Left renal cortex interstitium (tissue), 4 donors: ENCODE data around the gene ABR. TPM values are rescaled to one million over a fixed set of nuclear protein-coding genes. Genes with fewer than 3 reads are reported as not detected.
"Not testable (repeated sequence)": the region's sequence is repeated elsewhere in the genome, so short reads cannot be mapped to it uniquely, and the experiment has no call there.

Experiments
- DNase-seq, 4 donors: peaks; one replicate each; pipeline ENCODE4 v3.0.0-alpha.2; 2013; ENCODE audit warnings: low read depth in 4 of 4, low spot score in 2 of 4, missing footprints in 1 of 4
- polyA plus RNA-seq, 4 donors: library from polyadenylated mRNA; unstranded; fragments of 120-200 nt; gene quantifications; one replicate each; pipeline ENCODE4 v1.2.1, GENCODE V29; 2013; ENCODE audit not compliant: insufficient read length in 4 of 4

The ABR gene
- polyA plus RNA-seq, 4 donors = 45.4 to 63.7 (median 53.3) TPM

DNA sequence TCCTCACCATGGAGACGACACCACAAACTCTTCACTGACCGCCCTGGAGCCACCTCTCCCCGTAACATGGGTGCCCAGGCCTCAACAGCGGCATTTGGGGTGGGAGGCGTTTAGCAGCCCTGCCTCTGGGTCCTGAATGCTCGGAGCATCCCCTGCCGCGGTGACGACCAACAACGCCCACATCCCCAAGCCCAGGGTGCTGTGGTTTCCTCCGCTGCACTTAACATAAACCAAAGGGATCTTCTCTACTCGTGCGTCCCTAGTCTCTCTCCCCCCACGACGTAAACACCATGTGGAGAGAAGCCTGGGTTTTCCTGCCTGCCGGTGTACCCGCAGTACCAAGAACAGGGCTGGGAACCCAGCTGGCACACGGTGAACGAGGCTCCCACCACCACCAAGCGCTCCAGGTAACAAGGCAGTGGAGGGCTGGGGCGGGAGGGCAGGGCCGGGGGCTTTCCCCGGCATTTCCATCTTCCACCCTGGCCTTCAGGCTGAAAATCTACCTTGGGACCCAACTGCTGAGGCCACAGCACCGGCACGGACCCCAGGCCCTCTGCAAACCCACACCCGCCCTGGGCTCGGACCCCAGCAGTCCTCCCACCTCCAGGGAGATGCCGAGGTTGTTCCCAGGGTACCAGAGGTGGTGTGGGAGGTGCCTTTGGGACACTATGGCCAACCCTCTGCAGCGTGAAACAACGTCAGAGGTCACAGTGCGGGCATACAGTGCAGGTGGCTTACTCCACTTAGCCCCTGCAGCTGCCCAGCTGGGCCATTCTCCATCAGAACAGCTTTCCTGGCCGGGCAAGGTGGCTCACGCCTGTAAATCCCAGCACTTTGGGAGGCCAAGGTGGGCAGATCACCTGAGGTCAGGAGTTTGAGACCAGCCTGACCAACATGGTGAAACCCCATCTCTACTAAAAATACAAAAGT is 128.5 kb downstream of the ABR start:
- no peak for DNase-seq

DNA sequence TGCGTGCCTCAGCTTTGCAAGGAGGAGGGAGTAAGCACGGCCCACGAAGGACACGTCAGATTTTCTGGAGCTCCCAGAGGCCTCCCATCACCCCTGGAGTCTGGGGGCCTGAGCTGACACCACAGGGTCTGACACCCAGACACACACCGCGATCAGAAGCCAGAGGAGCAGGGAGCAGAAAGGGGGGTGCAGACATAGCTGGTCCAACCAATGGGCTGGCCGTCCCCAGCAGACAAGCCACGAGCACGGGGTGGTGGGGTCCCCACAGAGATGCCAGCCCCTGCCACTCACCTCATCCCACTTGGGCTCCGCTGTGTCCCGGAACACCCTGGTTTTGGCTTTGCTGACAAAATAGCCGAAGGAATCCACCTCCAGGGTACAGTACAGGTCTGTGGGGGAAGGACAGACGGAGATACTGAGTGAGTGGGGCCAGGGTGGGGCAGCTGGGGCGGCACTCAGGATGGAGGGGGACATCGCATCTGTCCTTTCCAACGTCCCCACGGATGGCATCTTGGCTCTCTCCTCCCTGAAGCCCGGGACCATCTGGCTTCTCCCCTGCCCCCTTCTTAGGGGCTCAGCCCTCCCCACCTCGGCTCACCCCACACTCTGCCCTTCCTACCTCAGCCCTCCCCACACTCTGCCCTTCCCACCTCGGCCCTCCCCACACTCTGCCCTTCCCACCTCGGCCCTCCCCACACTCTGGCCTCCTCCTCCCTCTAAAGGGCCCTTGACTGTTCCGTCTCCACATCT is 129.4 kb downstream of the ABR start:
- DNase-seq = no peak

DNA sequence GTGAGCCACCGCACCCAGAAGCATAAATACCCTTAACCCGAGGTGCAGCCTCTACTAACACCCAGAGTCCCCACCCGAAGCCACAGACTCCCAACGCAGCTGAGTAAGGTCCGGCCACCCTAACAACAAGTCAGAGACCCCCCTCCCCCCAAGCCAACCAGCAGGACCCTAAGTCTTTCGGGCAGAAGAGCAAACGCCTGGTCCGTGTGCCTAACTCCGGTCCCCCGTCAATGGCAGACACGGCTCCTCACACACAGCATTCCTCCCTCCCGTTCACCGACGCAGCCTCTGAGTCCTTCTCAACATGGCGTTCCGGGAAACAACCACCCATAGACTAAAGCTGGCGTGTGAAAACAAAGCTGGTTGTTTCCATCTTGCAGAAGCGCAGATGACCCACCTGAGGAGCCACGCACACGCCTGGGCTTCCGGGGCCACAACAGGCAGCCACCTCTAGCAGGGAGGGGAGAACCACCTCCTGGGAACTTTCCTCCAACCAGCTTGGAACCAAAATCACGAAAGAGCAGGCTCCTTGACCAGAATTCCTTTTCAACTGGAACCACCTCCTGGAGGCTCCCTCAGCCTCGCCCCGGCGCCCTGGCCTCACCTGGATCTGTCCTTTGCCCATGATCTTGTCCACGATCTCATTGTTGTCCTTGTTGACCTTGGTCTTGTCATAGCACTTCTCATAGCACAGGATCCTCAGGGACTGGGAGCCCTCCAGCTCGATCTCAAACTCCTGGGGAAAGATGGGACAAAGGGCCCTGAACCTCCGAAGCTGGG is 130.1 kb downstream of the ABR start:
- DNase-seq = no peak

DNA sequence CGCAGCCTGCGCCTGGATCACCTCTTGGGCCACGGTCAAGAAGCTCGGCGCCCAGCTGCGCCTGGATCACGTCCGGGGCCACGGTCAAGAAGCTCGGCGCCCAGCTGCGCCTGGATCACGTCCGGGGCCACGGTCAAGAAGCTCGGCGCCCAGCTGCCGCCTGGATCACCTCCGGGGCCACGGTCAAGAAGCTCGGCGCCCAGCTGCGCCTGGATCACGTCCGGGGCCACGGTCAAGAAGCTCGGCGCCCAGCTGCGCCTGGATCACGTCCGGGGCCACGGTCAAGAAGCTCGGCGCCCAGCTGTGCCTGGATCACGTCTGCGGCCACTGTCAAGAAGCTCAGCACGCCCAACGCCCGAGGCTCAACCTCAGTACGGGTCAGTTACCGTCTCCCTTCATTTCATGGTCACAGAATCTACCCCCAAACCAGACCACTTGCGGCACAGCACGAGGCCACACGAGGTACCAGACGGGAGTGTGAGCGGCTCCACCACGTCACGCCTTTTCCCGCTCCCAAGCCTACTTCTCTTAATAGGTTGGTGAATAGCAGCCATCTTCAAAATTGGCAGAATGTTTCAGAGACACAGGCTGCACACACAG is 131.2 kb downstream of the ABR start:
- not testable (repeated sequence) for DNase-seq

DNA sequence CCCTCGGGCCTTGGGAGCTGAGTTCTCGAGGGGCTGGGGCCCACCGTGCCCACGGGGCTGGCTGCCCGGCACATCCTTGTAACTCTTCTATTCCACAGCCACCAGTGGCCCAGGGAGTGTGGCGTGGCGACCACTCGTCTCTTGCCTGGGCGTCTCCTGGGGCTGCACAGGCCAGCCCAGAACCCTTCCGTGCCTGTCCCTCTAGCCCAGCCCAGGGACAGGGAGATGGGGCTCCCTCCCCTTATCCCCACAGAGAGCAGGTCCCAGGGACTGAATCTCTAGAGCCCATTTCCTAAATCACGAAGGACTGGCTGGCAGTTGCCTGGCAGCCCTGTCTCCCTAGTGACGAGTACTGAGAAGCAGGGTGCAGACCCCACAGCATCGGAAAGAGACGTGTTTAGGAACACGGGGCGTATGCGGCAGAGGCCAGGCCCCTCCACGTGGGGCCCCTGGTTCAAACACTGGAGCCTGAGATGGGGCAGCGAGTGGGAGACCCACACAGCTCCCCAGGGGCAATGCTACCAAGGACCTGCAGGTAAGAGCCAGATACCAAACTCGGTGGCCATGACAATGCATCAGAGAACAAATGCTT is 131.8 kb downstream of the ABR start:
- no peak for DNase-seq

DNA sequence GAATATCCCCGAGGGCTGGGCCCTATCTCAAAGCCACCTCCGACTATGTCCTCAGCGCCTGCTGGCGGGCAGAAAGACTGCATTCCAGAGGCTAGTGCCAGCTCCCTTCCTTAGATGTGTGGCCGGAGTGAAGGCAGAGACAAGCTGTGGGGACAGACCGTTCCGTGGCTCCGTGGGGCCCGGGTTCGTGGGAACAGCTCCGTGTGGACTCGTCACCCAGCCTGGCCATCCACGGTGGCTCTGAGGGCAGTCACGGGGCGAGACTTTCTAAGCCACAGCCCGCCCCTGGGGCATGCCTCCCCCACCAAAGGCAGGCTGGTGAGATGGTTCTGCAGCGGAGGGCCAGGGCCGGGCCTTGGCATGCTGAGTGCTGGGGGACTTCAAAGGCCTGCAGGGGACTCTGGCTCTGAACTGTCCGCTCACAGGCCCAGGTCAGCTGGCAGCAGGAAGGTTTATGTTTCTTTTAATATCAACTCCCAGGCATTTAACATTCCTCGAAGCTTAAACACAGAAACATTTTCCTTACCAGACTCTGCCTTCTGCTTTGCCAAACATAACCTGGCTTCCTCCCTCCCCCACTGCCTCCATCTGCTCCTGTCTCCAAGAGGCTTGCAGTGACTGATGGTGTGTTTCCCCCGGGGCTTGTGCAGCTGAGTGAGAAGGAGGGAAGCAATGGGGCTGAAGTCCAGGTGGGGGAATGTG is 132.5 kb downstream of the ABR start:
- no peak for DNase-seq

DNA sequence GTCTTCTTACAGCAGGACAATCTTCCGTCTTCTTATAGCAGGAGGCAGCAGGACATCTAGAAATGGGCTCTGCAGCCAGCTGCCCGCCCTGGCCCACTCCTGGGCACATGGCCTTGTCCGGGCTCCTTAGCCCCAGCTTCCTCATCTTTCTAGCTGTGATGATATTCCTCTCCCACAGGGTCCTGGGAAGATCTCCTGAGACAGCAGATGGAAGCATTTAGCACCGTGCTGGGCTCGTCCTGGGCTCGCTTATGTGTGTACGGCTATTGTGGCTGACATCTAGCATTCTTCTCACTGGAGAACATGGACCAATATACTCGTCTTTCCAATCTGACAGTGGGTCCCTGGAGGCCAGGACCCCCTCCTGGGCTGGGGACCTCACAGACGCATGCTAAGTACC is 134.3 kb downstream of the ABR start:
- DNase-seq = no peak

DNA sequence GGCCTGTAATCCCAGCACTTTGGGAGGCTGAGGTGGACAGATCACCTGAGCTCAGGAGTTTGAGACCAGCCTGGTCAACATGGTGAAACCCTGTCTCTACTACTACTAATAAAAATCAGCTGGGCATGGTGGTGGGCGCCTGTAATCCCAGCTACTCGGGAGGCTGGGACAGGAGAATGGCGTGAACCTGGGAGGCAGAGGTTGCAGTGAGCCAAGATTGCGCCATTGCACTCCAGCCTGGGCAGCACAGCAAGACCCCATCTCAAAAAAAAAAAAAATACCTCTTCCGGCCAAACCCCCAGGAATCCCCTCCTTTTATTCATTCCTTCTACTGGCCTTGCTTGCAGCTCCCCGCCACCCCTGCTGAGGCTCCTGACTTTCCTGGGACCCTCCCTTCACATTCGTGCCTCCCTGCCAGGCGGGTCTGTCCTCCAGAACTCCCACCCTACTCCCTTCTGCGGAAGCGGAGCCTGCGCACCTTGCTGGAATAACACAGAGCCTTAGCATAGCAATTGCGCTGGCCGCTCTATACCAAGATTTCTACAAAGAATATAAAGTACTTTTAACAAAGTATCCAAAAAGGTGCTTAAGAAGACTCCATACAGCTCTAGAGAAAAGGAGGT is 135.3 kb downstream of the ABR start:
- not testable (repeated sequence) for DNase-seq

DNA sequence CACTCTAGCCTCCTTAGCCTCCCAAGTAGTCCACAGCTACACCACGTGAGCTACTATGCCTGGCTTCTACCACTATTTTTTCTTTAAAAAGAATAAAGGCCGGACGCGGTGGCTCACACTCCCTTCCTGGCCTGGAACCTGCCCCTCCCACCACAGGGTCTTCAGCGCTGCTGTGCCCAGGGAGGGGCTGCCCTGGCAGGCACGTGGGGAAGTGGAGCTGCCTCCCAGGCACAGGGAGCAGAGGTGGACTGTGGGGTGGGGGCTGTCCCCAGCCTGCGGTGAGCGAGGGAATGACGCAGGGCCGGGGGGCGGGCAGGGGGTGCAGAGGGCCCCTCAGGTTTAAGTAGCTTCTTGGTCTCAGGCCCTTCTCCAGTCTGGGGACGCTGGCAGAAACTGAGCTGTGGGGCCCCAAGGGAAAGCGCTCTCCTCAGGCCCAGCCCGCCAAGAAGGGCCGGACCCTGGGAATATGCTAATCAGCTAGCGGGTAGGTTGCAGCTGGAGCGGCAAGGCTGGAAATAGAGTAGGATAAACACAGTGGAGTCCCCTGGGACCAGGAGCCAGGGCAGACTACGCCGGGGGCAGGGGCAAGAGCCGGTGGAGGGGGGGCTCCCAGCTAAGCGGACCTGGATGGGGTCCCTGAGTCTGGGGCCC is 136.1 kb downstream of the ABR start:
- DNase-seq = peak in 1 of 4 donors; percentile 50

DNA sequence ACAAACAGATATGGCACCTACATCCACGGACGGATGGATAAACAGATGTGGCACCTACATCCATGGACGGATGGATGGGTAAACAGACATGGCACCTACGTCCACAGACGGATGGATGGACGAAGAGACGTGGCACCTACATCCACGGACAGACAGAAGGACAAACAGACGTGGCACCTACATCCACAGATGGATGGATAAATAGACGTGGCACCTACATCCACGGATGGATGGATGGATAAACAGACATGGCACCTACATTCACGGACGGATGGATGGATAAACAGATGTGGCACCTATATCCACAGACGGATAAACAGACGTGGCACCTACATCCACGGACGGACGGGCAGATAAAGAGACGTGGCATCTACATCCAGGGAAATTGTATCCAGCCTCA is 137.3 kb downstream of the ABR start:
- DNase-seq = no peak

DNA sequence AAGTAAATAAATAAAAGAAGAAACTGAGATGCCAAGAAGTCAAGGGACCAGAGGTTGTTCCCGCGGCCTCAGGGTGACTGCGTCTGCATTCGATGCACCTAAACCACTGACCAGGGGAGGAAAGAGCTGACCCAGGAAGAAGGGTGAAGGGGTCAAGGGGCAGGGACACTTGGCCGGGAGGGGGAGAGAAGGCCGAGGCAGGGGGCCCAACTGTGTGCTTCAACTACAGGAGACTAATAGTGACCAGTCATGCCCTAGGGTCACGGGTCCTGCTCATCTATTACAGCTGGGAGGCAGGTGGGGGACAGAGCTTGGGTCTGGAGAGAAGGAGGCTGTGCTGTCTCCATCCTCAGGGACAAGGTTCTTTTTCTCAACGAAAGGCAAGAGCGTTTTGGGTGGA is 138.0 kb downstream of the ABR start:
- no peak for DNase-seq

DNA sequence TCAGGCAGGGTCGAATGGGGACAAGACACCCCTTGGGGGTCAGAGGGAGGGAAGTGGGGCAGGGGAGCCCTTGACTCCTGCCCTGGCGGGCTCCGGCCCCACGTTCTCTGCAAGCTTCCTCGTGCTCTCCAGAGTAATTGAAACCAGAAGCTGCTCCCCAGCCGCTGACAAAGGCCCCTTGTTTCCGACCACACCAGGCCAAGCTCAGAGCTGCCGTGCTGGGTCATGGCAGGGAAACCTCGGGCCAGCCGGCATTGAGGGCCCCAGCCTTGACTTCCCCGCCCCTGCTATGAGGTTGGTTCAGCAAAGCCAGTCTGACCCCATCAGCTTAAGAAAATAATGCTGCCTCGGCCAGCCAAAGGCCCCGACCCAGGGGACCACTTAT is 139.6 kb downstream of the ABR start:
- DNase-seq = no peak

DNA sequence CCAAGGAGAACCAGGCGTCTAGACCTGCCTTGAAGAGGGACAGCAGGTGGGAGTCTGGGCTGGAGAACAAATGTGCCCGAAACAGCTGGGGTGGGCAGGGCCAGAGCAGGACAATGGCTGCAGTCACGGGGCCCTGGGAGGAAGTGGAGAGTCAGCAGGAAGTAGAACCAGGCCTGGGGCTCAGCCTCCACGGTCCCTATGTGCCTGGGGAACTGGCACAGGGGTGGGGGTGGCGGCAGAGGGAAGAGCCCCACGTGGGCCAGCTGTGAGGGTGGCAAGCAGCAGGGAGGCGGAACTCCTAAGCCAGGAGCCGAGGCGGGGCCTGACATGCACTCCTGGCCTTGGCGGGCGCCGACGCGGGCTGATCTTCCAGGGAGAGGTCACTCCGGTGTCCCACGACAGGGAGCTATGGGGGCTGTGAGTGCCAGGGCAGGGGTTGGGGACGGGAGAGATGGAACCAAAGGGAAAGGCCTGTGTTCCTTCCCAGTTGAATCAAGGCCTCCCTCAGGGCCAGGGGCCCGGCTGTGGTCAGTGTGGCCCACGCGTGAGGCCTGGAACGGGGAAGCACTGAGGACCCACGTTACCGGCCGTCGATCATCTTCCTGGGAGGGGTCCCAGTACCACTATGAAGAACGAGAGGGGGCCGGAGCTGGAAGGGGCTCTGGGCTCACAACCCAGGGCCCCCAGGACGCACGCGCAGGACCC is 140.1 kb downstream of the ABR start:
- no peak for DNase-seq

DNA sequence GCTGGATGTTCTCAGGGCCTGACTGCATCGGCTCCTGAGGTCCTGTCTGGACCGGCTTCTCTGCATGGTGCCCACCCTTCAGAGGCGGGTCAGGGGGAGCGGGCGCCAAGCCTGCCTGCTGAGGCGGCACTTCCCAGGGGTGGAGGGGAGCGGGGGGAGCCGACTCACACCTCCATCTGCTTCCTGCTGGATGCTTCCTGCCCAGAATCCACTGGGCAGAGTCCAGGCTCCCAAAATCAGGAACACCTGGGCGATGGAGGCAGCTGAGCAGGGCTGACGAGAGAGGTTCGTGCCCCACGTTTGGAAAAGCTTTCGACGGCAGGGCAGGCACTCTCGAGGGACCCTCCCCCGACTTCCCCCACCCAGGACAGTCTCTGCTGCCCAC is 140.7 kb downstream of the ABR start:
- no peak for DNase-seq

DNA sequence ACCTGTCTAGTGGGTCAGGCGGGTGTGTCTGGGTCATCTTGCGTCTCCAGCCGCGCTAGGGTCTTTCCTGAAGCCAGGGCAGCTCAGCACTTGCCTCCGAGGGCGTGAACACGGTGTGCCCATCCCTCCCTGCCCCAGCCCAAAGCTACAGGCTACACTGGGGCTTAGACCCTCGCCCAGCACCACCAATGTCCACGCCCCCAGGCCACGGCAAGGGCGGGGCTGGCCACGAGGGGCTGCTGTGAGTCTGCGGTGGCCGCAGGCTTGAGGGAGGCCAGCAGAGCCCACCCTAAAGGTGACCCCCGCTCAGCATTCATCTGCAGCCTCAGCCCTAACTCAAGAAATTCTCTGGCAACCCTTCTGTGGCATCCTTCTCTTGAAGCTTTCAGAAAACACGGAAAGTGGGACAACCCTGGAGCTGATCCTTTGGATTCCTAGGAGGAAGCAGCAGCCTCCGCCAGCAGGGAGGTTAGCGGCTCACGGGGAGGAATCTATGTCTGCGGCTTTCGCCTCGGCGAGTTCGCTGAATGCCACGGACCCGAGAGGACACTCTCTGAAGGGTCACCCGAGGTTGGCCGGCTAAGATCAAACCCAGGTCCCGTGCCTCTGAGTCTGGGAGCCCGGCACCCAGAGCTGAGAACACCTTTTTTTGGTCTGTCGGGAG is 141.2 kb downstream of the ABR start:
- DNase-seq = no peak

DNA sequence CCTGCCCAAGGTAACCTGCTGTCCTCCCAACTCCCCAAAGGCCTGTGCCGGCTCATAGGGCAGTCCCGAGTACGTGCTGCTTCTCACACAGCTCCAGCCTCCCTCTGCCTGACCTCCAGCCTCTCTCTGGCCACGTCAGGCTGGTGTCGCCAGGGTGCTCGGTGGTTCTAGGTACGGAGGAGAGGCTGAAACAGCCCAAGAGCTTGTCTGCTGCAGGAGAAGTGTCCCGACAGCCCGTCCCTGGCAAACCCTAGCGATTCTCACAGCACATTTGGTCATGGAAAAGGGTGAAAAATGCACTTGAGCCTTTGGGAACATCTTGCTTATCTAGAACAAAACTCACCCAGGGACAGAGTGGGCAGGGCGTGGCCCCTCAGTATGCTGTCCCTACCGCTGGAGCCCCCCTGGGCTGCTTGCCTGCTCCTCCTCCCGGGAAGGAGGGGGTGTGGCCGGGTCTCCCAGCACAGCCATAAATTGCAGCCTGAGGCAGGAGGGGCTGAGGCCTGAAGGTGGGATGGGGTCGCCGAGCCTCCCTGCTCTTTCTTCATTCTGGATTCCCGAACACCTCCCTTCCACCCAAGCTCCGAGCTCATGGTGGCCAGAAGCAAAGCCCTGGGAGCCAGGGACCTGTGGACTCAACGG is 142.4 kb downstream of the ABR start:
- DNase-seq = no peak

DNA sequence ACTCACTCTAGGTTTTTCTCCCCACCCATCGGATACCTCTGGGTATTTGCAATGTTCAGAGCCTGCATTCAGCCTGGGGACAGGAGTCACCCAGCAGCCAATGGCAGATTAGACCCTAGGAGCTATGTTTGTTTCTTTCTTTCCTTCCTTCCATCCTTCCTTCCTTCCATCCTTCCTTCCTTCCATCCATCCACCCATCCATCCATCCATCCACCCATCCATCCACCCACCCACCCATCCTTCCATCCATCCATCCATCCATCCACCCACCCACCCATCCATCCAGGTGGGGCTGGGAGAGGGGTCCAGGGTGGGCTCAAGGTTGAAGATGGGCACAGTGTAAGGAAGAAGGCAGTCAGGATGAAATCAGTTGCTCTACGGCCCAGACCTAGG is 142.9 kb downstream of the ABR start:
- DNase-seq = no peak
